HG03135 (cell line): Measurements from ENCODE around the gene INPP4B.
A peak's percentile ranks its signal among the peaks of the same experiment; 100 is the strongest.

Experiments used
- ATAC-seq: cut with Tn5 transposase; IDR thresholded peaks from one replicate; pipeline ENCODE4 v1.9.1; 2021; ENCODE audit warnings: mild to moderate bottlenecking, moderate library complexity; ENCODE audit not compliant: unreplicated experiment

INPP4B gene

DNA sequence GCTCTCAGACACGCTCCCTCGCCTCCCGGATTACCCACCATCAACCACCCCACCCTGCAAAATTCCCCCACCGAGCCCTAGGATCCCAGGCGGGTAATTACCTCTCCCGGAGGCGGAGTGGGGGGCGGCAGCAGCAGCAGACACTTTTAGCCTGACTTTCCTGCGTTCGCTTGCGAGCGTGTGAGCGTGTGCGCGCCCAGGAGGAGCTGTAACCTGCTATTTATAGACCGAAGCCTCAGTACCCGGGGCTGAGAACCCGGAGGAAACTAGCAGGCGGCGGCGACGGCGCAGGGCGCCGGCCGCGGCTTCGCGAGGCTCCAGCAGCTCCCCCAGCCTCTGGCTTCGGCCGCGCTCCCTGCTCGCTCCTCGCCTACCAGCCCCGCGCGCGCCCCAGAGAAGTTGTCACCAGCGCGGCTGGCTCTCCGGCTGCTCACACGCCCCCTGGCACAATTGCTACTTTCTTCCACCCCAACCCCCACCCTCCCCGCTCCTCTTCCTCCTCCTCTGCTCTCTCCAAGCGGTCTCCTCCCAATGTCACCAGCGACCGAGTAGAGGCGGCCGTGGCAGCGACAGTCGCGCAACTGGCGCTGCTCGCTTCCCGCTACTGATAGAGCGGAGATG lies at the start of gene INPP4B:
Gene INPP4B (minus strand): TSS at position 194 of the 621 bp plus-strand sequence.
- no peak for ATAC-seq

DNA sequence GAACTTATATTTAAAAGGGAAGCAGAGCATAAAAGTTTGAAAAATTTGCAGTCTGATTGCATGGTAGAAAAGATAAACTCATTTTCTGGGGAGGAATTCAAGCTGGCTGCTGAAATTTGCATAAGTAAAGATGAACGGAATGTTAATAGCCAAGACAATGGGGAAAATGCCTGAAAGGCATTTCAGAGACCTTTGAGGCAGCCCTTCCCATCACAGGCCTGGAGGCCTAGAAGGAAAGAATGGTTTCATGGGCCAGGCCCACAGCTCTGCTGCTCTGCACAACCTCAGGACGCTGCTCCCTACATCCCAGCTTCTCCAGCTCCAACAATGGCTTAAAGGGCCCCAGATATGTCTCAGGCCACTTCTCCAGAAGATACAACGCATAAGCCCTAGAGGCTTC lies 46.9 kb upstream of the INPP4B start:
- no peak for ATAC-seq

DNA sequence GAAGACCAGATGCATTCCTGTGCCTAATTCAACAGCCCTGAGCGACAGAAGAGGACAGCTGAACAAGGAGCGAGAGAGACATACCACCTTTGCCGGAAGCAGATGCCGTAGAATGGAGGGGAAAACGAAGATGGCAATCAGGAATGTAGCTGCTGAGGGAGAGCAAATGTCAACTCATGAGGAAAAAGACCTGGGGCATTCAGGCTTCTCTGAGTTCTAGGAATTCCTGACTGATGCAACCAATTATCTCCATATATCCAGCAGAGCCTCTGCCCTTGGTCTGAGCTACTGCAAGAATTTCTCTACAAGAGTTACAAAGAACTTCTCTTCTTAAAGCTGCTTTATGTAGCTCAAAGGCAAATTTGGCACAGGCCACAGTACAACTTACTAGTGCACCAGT lies 40.5 kb upstream of the INPP4B start:
- ATAC-seq, result no peak

DNA sequence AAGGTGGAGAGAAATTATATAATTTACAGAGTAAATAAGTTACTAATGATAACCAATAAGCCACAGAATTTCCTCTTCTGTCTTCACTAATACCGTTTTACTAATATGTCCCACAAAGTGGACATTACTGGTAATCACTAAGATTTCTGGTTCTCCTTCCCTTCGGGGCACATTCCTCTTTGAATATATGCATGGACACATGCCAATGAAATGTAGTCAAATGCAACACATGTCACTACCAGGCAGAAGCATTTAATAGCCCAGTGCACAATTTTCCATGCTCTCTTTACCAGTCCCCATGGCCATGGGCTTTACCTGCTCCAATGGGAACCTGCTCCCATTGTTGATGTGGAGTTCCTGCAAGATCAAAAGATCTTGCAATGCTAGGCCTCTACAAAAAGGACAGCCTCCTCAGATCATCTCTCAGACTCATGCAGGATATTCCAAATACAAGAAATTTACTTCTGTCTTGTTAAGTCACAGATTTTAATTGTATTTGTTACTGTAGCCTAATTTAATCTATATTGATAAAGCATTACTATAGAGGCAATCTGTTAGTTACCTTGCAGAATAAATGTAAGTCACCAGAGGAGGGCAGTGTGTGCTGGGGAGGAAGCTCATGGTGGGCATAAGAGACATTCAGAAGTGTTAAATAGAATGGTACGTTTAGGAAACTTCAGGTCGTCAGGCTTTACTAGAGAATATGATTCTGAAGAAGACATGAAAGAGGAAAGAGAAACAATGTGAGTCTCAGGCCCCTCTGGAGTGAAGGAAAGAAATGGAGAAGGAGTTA lies 37.1 kb upstream of the INPP4B start:
- no peak for ATAC-seq

DNA sequence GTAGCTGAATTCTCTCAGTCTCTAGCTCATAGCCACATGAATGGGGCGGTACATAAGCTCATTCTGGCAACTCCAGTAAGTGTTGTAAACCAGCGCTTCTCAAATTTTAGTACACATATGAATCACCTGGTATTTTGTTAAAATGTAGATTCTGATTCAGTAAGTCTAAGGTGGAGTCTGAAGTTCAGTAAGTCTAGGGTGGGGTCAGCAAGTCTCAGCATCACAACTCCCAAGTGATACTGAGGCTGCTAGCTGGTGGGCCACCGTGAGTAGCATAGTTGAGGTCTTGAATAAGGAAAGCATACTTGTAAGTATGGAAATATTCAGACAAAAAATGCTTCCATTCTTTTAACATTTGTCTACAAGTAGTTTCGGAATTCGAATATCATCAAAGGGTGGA lies 36.1 kb upstream of the INPP4B start:
- ATAC-seq, result no peak

DNA sequence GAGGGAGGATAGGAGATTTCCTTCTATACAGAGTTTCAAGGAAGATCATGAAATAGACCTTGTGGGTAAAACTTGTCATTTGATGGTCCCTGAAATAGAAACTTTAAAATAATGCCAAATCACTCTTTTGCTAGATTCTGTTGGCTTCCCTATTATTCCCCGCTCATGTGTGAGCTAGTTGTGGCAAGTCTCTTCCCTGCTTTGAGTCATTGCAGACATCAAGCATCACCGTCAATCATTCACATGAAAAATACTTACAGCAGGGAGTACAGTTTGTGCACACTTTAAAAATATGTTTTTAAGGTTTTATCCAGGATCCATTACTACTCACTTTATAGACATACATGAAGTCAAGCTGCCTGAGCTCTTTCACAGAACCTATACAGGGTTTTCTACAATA lies 35.2 kb upstream of the INPP4B start:
- no peak for ATAC-seq

GRCh38 chr4:142875117-142875516 lies 29.0 kb upstream of the INPP4B start:
- no peak for ATAC-seq

DNA sequence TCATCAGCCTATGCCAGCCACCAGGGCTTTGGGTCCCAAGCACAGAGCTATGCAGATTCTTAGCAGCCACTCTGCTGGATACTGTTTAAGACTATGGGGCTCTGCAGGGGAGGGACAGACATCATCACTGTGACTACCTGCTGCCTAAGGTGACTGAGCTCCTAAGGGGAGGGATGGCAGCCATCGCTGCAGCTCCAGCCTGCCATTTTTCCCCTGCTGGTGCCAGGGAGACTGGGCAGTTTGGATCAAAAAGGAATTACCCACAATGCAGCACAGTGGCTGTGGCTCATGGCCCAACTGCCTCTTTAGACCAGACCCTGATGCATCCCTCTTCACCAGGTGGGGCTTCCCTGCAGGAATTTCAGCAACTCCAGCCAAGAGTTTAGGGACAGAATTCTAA lies 28.6 kb upstream of the INPP4B start:
- ATAC-seq, result no peak

DNA sequence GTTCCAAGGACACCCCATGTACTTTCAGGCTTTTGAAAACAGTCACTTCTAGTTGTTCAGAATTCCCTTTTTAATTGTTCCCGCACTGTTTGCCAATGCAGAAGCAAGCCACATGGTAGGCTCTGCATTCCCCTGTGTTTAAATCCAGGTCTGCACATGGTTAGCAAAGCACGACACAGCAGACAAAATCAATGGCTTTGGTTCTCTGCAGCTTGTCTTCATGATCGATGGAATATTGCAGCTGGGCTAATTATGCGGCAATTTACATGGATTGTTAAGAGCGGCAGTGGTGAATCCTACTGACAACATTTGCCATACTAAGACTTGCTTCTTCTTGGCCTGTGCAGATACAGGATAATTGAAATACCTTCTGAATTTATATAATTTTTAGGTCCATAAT lies 20.6 kb upstream of the INPP4B start:
- ATAC-seq, result no peak

DNA sequence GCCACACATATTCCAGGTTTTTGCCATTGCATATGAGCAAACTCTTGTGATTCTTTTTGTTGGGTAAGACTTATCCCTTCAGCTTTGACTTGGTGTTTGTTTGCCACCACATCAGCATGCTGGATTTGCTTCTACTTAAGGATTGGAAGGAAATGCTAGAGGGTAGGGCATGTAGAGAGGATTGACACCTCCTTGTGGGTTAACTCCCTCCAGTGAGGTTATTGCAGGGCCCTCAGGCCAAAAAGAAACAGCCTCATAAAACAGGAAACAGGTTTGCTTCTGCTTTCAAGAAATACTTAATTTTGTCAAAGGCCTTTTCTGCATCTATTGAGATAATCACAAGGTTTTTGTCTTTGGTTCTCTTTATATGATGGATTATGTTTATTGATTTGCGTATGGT lies 15.2 kb upstream of the INPP4B start:
- no peak for ATAC-seq

- ATAC-seq, result no peak
These were observed 12.9 kb upstream of the INPP4B start for GRCh38 chr4:142858965-142859364.

DNA sequence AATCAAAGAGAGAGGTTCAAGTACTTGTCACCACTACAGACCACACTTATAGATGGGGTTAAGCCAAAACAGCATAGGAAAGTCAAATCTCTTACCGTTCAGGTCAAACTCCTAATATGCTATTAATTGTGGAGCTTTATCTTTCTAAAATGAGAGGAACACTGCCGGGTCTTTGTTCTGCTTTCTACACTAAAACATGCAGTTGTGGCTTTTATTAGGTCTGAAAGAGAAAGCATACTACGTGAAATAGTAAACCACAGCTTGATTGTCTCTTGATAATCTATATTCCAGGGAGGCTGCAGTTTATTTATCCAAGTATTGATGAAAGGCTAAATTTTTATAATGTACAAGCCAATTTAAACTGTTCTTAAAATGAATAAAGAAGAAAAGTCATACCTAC lies 12.3 kb upstream of the INPP4B start:
- ATAC-seq, result no peak

- ATAC-seq, result no peak
These were observed 10.5 kb upstream of the INPP4B start for GRCh38 chr4:142856576-142856975.

GRCh38 chr4:142850478-142850877 lies 4.4 kb upstream of the INPP4B start:
- no peak for ATAC-seq

DNA sequence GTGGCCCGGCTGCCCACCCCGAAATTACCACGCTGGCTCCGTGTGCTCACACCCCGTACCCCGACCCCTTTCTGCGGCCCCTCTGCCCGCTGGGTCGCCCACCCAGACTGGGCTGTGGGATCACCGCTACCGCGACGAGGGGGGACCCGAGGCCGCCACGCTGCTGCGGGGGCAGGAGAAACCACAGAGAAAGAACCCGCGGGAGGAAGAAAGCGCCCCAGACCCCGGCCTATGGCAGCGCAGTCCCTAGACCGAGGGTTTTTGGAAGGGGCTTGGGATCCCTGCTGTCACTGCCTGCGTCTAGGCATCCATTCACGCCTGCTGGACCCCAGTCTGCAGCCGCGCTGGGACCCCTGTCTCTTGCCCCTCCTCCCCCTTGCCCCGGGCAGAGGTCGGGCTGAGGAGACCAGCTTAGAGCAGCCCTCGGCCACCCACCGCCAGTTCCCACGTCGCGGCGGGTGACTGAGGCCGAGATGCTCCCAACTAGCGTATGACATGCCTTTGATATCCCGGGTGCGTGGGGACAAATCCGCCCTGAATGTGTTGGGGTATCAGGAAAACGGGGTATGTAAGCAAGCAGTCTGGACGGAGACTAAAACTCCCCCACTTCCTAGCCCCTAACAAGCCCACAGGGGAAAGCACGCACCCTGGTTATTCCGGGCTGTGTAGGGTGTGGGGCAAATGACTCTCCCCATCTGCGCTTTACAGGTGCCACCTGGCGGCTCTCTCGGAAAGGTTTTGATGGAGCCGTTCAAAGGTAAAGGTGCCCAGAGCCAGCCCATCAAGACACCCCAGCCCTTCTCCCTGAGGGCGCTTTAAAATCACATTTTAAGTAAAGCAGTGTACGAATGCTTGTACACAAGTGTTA lies 862 bp upstream of the INPP4B start:
- ATAC-seq, result peak; percentile 52

- ATAC-seq, result no peak
These were observed 601 bp downstream of the INPP4B start for GRCh38 chr4:142845293-142846107.

GRCh38 chr4:142844782-142845181 lies 1.3 kb downstream of the INPP4B start:
- no peak for ATAC-seq

- ATAC-seq, result no peak
These were observed 5.5 kb downstream of the INPP4B start for GRCh38 chr4:142840516-142841123.

GRCh38 chr4:142838778-142839177 lies 7.3 kb downstream of the INPP4B start:
- ATAC-seq, result no peak

GRCh38 chr4:142832022-142832421 lies 14.1 kb downstream of the INPP4B start:
- no peak for ATAC-seq
